HG03520 (cell line): Measurements from ENCODE around the gene CA10.

Experiments used
- ATAC-seq: cut with Tn5 transposase; IDR thresholded peaks from one replicate; pipeline ENCODE4 v1.9.1; 2021; ENCODE audit warnings: mild to moderate bottlenecking, moderate library complexity; ENCODE audit not compliant: unreplicated experiment

The CA10 gene

DNA sequence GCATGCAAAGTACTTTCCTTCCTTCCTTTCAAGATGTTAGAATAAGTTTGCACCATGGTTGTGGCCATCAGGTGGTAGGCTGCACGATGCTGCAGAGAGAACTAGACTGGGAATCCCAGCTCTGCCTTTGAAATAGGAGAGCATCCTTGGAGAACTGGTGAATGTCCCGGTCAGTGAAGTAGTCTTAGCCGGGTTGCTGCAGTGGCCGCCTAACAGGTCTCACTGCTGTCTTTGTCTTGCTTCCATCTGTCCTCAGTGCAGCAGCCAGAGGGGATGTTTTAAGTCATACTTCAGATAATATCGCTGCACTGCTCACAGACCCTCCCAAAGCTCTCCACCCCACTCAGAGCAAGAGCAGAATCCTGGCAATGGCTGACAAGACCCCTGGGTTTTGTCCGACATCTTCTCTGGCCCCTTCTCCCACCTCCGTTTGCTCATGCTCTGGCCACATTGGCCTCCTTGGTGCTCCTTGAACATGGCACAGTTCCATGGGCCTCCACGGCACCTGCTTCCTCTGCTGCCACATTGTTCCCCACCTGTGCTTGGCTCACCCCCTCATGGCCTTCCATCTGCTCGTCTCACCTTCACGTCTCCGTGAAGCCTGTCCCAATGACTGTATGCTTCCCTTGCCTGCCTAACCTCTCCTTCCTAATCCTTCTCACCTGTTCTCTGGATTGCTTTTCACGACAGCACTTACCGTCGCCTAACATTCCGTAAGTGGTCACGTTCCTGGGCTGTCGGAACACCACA lies 458.3 kb downstream of the CA10 start:
- ATAC-seq: no peak

GRCh38 chr17:51699303-51699702 lies 459.2 kb downstream of the CA10 start:
- no peak for ATAC-seq

- no peak for ATAC-seq
These were observed 465.6 kb downstream of the CA10 start for GRCh38 chr17:51692917-51693316.

DNA sequence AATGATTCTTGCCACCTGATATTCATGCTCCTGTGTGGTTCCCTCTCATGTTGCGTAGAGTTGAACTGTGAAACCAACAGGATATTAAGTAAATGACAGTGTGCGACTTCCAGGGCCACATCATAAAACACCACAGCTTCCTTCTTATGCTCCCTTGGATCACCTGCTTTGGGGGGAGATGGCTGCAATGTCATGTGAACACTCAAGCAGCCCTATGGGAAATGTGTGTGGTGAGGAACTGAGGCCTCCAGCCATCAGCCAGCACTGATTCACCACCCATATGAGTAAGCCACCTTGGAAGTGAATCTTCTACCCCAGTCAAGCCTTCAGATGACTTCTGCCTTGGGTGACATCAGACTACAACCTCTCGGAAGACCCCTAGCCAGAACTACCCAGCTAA lies 470.6 kb downstream of the CA10 start:
- no peak for ATAC-seq

DNA sequence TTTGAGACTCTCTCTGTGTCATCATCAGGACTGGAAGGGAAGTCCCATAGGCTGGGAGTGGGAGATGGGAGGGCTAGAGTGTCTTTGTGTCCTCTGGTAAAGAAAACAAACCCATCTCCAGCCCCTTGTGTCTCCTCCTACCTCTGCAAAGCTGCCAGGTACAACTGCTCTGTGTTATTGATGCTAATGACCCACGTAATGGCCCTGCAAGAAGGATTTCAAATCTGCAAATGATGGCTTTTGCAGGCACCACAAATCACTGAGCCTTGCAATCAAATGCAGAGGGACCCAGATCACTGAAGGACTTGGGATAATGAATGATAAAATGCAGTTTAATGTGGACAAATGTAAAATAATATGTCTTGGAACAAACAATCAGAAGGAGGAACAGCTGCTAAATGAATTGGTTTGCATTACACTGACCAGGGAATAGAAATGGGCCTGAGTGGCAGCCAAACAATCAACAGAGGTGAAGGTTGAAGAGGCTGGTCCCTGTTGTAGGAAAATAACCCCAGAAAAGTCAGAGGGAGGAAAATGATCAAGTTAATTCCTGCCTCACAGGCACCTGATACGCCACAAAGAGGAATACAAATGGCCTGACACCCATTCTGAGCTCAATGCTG lies 473.1 kb downstream of the CA10 start:
- ATAC-seq: no peak

- ATAC-seq: no peak
These were observed 474.3 kb downstream of the CA10 start for GRCh38 chr17:51684214-51684613.

DNA sequence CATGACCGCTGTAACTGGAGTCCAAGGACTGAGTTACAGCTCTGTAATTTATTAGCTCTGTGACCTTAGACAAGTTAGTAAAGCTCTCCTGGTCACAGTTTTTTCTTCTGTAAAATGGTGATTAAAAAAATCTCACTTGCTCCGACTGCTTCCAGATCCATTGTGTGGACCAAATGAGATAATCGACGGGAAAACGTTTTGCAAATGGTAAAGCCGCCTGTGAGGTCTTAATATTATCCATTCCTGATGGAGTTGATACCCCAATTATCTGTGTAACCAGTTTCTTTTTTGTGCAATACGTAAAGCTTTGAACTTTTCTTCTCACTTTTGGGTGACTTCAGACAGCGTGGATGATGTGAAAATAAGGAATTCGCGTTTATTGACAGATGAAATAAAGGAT lies 475.2 kb downstream of the CA10 start:
- no peak for ATAC-seq

DNA sequence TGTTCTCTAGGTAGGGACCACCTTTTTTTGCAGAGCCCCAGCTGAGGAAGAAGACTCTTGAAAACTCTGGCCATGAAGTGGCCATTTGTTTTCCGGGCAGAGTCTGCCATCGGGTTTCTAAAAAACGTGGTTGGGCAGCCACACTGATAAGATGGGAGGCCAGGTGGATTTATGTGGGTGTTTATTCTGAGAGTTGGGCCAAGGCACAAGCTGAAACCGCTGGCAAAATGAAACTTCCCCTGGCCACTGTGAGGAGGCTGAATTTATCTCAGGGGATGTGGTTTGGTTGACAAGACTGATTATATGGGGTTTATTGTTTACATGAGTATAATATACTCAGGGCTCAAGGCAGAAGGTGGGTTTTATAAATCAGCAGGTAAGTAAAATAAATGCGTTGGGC lies 476.4 kb downstream of the CA10 start:
- no peak for ATAC-seq

DNA sequence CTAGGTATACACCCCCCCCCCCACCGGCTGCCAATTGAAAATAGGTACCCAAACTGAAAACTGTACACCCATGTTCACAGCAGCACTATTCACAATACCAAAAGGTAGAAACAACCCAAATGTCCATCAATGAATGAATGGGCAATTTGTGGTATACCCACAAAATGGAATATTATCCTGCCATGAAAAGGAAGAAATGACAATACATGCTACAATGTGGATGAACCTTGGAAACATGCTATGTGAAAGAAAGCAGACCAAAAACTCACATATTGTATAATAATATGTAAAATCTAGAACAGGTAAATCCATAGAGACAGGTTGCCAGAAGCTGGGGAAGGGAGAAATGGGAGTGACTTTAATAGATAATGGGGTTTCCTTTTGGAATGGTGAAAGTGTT lies 480.6 kb downstream of the CA10 start:
- ATAC-seq: no peak

- no peak for ATAC-seq
These were observed 481.6 kb downstream of the CA10 start for GRCh38 chr17:51676691-51677487.

DNA sequence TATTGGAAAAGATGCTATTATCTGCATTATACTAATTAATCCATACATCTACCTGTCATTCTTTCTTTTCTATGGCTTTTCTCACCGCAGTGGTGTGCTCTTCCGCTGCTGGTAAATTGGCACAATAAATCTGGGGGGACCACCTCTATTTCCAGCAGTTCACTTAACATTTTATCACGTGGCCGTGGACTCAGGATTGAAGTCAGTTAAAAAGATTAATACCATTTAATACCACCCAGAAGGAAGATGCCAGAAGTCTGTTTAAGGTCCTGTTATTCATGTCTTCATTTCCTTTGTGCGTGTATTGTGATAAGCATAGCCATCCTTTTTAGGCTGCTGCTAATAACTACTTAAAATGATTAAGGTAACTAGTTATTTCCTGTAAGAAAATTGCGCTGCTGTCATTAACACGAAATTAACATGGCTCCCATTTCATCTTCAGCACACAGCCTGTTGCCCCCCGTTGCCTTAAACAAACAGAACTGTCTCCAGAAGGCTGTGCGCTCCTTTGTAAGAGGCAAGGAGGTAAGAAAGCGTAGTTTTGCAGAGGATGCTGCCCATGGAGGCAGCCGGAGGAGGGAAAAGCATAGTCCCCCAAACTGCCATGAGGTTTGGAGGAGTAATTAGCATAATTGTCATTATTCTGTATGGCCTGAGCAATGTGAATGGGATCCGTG lies 483.8 kb downstream of the CA10 start:
- no peak for ATAC-seq

DNA sequence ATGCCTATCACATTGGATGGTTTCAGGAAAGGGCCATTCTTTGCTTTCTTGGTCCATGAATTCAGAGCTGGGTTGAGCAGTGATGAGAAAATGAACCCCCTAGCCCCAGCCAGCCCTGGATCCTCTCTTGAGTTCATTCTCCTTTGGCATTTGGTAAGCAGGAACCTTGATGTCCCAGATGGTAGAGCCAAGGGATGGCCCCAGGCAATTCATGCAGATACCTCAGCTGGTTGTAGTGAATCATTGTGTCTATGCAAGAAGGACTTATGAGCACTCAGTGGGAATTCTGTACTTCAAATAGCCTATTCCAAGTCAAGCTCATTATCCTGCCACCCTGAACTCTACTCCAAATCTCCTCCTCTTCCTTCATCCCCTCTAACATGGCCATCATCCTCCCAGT lies 485.4 kb downstream of the CA10 start:
- no peak for ATAC-seq

GRCh38 chr17:51672065-51672464 lies 486.4 kb downstream of the CA10 start:
- no peak for ATAC-seq

- ATAC-seq: no peak
These were observed 487.6 kb downstream of the CA10 start for GRCh38 chr17:51670899-51671298.

DNA sequence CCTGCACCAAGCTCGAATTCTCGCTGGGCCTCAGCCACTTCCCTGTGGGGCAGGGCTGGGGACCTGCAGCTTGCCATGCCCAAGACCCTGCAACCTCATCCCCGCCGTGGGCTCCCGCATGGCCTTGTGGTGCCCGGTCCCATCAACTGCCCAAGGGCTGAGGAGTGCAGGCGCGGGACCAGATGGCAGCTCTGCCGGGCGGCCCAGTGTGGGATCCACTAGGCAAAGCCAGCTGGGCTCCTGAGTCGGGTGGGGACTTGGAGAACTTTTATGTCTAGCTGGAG lies 489.6 kb downstream of the CA10 start:
- ATAC-seq: no peak

- no peak for ATAC-seq
These were observed 490.2 kb downstream of the CA10 start for GRCh38 chr17:51668155-51668962.

- no peak for ATAC-seq
These were observed 490.8 kb downstream of the CA10 start for GRCh38 chr17:51667706-51668083.

- no peak for ATAC-seq
These were observed 491.4 kb downstream of the CA10 start for GRCh38 chr17:51666971-51667705.

- ATAC-seq: no peak
These were observed 496.1 kb downstream of the CA10 start for GRCh38 chr17:51662204-51663056.
